HPDE6-E6E7 (cell line): ENCODE data around the gene CCNT2.
A peak's percentile ranks its signal among the peaks of the same experiment; 100 is the strongest.
"Not testable (repeated sequence)": the region's sequence is repeated elsewhere in the genome, so short reads cannot be mapped to it uniquely, and the experiment has no call there.

ENCODE experiments used
- DNase-seq: peaks from one replicate; pipeline ENCODE4 v3.0.0; 2011; ENCODE audit warnings: missing footprints; ENCODE audit errors: extremely low spot score

Gene CCNT2

GRCh38 chr2:134975281-134976009 is 56.8 kb downstream of the CCNT2 start:
- no peak for DNase-seq

DNA sequence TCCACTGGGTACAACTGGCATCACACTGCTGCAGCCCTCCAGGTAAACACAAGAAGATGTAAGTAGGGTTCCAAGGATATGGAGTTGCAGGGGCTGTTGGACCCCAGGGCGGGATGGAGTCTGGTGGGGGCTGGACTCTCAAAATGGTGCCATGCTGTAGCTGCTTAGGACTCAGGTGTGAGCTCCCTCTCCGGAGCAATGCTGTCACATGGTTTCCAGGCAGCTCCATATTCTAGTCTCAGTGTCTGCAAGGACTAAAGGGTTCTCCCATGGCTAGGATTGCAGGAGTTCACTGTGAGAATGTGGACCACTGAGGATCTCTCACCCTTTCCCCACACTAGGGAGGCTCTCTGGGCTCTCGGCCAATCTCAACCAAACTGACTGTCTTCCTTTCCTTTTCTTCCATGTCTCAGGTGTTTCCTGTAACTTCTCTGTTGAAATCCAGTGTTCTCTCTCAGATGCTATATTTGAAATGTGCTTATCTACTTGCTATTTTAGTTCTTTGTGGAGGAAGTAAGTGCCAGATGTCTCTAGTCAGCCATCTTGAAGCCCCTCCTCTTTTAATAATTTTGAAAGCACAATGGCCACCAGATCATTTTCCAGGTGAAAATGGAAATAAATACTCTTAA is 57.6 kb downstream of the CCNT2 start:
- no peak for DNase-seq

- not testable (repeated sequence) for DNase-seq
Measured at GRCh38 chr2:134977104-134977503, 58.5 kb downstream of the CCNT2 start.

- no peak for DNase-seq
Measured at GRCh38 chr2:134979221-134979620, 60.6 kb downstream of the CCNT2 start.

GRCh38 chr2:134980639-134981038 is 62.0 kb downstream of the CCNT2 start:
- no peak for DNase-seq

GRCh38 chr2:134982603-134983002 is 64.0 kb downstream of the CCNT2 start:
- DNase-seq = no peak

DNA sequence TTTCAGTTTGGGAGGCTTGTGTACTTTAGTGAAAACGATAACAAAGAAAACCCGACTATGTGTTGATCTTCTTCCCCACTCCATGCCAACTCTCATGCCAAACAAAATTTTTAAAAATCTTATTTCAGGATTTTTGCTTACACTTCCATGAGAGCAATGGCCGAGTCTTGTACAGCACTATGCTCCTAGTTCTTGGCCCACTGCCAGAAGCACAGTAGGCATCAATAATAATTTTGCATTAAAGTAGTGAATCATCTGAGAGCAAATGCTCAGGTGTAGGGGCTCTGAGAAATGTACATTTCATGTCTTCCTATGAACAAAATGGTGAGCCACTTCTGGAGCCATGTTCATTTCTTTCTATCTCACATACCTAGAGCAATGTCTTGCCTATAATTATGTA is 66.4 kb downstream of the CCNT2 start:
- no peak for DNase-seq

DNA sequence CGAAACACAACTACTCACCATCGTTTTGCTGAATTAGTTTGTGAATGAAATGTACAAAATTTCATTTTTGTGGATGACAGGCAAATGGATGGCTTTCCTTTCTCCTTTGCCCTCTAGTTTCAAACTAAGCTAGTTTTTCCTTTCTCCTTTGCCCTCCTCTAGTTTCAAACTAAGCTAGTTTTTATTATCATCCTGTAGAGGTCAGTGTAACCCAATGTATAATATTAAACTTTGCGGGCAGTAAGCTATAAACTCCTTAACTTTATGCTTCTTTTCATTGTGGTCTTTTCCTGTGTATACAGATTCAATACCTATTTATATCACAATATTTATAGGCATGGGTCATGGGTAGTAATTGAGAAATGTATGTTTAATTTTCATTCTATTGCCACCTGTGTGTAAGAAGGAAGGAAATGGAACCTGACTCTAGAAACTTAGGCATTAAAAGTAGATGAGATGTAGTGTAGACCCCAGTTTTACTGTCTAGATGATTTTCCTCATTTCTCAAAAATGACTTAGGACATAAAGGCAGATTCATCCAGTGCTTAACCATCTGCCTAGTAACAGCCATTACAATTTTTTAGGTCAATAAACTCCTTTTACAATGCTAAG is 70.5 kb downstream of the CCNT2 start:
- DNase-seq = no peak

GRCh38 chr2:134999521-134999920 is 80.9 kb downstream of the CCNT2 start:
- DNase-seq = no peak

GRCh38 chr2:135002836-135003235 is 84.2 kb downstream of the CCNT2 start:
- no peak for DNase-seq

DNA sequence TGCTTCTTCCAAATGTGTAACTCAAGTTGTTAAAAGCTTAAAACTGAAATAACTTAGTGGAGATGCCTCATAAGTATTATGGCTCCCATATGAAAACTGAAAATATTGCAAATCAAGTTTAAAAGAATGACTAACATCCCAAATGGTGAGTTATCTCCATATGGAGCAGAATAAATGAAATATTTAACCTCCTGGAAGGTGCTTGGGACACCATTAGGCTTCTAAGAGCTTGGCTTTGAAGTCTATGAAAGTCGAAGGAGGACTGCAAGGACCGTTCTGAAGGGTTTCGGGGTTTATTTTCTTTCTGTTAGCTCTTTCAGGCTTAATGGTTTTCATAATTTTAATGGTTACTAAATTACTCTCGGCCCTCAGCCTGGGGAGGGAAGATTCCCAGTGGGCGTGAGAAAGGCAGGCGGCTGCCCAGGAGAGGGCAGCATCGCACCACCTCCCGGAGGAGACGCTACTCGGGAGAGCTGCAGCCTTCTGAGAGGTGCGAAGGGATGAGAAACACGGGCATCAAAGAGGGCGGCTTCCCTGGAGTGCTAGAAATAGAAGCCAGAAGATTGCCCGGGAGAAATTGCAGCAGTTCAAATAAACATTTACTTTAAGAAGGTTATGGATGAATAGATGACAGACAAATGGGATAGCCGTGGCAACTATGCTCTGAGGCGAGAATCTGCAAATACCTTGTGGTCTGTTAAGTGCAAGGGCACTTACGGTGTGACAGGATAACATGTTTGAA is 85.6 kb downstream of the CCNT2 start:
- DNase-seq = peak; percentile 85

- DNase-seq = no peak
Measured at GRCh38 chr2:135005753-135006152, 87.1 kb downstream of the CCNT2 start.
